Lower lobe of right lung (tissue), 2 donors: ENCODE results near the gene LBHD2. TPM values are rescaled to one million over a fixed set of nuclear protein-coding genes. Genes with fewer than 3 reads are reported as not detected.
"Not testable (repeated sequence)": the region's sequence is repeated elsewhere in the genome, so short reads cannot be mapped to it uniquely, and the experiment has no call there.

ENCODE experiments used
- ATAC-seq, 2 donors: fragments of 200-7000 bp; cut with Tn5 transposase; one replicate each; pipeline ENCODE4 v1.9.1; 2020 to 2022; ENCODE audit warnings: mild to moderate bottlenecking in 2 of 2, moderate library complexity in 2 of 2
- DNase-seq: peaks from one replicate; pipeline ENCODE4 v3.0.0-alpha.2; 2020
- H3K27ac ChIP-seq: fragments of 200-600 bp; one replicate; pipeline ENCODE4 v1.8.0; 2022
- H3K27me3 ChIP-seq: fragments of 200-600 bp; one replicate; pipeline ENCODE4 v1.8.0; 2022; ENCODE audit warnings: low read depth
- H3K36me3 ChIP-seq: fragments of 200-600 bp; one replicate; pipeline ENCODE4 v1.8.0; 2022; ENCODE audit warnings: mild to moderate bottlenecking
- H3K4me1 ChIP-seq: fragments of 200-600 bp; one replicate; pipeline ENCODE4 v1.8.0; 2022
- H3K4me3 ChIP-seq: fragments of 200-600 bp; one replicate; pipeline ENCODE4 v1.8.0; 2022; ENCODE audit warnings: mild to moderate bottlenecking
- H3K9me3 ChIP-seq: fragments of 200-600 bp; one replicate; pipeline ENCODE4 v1.8.0; 2022
- intact Hi-C: fragments of 100-400 bp; cut with DNase I; formaldehyde crosslinking; loops from one replicate; pipeline ENCODE4 v1.11.0; 2022
- total RNA-seq: library from RNA; stranded (reverse); fragmentation: NEBNext Ultra II Directional; extraction: Animal tissue kit (Norgen Biotek cat#: 25700); gene quantifications from one replicate; pipeline ENCODE4 v1.2.1, GENCODE V29; 2021
- TF ChIP-seq, protein P1 (sequence below): fragments of 200-600 bp; IDR thresholded peaks from one replicate; pipeline ENCODE4 v1.8.0; 2022; ENCODE audit warnings: antibody characterized with exemption, mild to moderate bottlenecking
- donor health status: DM: no; HTN: yes; CAD: no; lungs with severe emphysema.

Gene LBHD2
- total RNA-seq, 1 donor from 2014 or later: not detected

- peak in 1 of 2 donors; percentile 32 for ATAC-seq
- H3K27me3 ChIP-seq: no peaks in the 10 kb centered on the region
- intact Hi-C loops: no loop called here
- DNase-seq: no peak
- peak overlapping the region; percentile 46 for H3K27ac ChIP-seq
- H3K4me1 ChIP-seq: peaks cover 51% of the 10 kb centered on the region
- no peaks in the 10 kb centered on the region for H3K9me3 ChIP-seq
- TF ChIP-seq, protein P1, sequence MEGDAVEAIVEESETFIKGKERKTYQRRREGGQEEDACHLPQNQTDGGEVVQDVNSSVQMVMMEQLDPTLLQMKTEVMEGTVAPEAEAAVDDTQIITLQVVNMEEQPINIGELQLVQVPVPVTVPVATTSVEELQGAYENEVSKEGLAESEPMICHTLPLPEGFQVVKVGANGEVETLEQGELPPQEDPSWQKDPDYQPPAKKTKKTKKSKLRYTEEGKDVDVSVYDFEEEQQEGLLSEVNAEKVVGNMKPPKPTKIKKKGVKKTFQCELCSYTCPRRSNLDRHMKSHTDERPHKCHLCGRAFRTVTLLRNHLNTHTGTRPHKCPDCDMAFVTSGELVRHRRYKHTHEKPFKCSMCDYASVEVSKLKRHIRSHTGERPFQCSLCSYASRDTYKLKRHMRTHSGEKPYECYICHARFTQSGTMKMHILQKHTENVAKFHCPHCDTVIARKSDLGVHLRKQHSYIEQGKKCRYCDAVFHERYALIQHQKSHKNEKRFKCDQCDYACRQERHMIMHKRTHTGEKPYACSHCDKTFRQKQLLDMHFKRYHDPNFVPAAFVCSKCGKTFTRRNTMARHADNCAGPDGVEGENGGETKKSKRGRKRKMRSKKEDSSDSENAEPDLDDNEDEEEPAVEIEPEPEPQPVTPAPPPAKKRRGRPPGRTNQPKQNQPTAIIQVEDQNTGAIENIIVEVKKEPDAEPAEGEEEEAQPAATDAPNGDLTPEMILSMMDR: no peak
- H3K4me3 ChIP-seq: no peak overlapping the region
- no peaks in the 10 kb centered on the region for H3K36me3 ChIP-seq
Measured at GRCh38 chr14:103111232-103111868, 27.3 kb downstream of the LBHD2 start.

DNA sequence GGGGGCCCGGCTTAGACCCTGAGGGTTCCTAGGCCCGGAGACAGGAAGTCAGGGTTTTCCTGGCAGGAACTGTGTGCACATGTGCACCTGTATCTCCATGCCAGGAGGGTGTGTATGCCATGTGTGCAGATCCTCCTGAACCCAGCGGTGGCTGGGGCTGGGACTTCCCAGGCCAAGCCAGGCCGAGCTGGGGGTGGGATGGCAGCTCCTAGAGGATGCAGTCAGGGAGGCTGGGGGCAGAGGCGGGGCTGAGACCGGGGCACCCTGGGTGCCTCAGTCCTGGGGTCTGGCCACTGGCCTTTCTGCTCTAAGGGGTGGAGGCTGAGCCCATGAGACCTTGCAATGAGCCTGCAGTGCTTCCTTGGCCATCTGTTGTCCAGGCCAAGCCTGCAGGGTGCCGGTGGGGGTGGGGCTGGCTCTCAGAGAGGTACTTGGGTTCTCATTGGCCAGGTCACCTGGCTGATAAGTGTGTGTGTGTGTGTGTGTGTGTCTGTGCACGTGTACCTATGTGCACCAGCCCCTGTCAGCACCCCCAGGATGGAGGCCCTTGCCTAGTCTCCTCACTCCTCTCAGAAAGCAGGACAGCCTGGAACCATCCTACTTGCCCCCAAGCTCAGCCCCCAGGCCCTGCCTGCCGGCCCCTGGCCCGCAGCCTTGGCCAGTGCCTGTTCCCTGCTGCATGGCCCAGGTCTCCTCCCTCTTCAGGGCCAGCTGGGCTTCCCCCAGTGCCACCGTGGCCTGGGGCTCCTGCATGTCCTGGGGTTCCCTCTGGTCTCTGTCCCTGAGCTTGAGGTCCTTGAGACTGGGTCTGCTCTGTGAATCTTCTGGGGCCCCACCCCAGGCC lies 28.6 kb downstream of the LBHD2 start:
- intact Hi-C loops: no loop called here
- H3K4me1 ChIP-seq: peaks cover 53% of the 10 kb centered on the region
- H3K27me3 ChIP-seq: no peaks in the 10 kb centered on the region
- no peak overlapping the region for H3K27ac ChIP-seq
- no peak for ATAC-seq
- H3K4me3 ChIP-seq: no peak overlapping the region
- TF ChIP-seq, protein P1: no peak
- H3K9me3 ChIP-seq: no peaks in the 10 kb centered on the region
- DNase-seq: no peak
- H3K36me3 ChIP-seq: no peaks in the 10 kb centered on the region

DNA sequence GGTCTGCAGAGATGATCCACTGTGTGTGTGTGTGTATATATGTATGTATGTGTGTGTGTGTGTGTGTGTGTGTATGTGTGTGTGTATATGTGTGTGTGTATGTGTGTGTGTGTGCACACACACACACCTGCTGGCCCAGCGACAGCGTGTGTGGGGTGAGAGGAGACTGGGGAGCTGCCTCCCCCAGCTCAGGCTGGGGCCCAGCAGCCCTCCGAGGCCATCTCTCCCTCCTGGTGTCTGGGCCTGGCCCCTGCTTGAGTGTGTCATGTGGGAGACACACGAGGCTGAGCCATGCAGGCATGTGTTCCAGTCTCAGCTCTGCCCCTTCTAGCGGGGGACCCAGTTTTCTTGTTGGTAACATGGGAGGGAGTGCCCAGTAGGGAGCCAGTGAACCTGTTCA lies 29.3 kb downstream of the LBHD2 start:
- Histone ChIP-seq H3K9me3 (no peaks in the 10 kb centered on the region), H3K27ac (no peak overlapping the region), H3K27me3 (no peaks in the 10 kb centered on the region), H3K4me1 (peaks cover 58% of the 10 kb centered on the region), H3K36me3 (no peaks in the 10 kb centered on the region), H3K4me3 (no peak overlapping the region)
- ATAC-seq (no peak), DNase-seq (no peak)
- intact Hi-C loops: no loop called here
- TF ChIP-seq, protein P1: no peak

DNA sequence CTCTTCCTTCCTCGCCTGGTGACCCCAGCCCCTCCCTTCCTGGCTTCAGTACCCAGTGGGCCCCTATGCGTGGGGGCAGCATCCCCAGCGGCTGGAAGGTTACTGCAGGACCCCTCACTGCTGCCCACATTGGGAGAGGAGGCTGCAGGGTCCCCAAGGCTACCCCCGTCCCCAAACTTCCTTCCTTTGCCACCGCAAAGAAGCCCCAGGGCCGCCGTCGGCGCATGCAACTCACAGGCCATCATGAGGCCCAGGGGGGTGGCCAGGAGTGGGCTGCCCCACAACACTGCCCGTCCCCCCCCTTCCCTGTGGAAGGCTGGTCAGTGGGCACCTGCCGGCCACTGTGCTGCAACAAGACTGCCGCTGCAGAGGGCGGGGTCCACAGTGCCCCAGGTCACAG lies 29.8 kb downstream of the LBHD2 start:
- TF ChIP-seq, protein P1: no peak
- ATAC-seq (no peak), DNase-seq (no peak)
- H3K27ac ChIP-seq: no peak overlapping the region
- no peaks in the 10 kb centered on the region for H3K9me3 ChIP-seq
- no peaks in the 10 kb centered on the region for H3K27me3 ChIP-seq
- no peak overlapping the region for H3K4me3 ChIP-seq
- peaks cover 63% of the 10 kb centered on the region for H3K4me1 ChIP-seq
- intact Hi-C loops: no loop called here
- no peaks in the 10 kb centered on the region for H3K36me3 ChIP-seq

DNA sequence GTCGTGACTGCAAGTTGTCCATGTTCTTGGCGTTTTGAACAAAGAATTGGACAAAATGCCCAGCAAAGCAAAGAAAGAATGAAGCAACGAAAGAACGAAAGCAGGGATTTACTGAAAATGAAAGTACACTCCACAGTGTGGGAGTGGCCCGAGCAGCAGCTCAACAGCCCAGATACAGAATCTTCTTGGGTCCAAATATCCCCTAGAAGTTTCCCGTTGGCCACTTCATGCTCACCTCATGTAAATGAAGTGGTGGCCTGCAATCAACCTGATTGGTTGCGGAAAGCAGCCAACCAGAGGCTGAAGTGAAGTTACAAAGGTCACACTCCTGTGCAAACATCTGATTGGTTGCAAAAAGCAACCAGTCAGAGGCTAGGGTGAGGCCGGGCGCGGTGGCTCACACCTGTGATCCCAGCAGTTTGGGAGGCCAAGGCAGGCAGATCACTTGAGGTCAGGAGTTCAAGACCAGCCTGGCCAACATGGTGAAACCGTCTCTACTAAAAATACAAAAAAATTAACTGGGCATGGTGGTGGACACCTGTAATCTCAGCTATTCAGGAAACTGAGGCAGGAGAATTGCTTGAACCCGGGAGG lies 31.2 kb downstream of the LBHD2 start:
- intact Hi-C loops, H3K36me3 ChIP-seq, ATAC-seq, H3K27me3 ChIP-seq, DNase-seq, H3K9me3 ChIP-seq: not testable (repeated sequence)
- Histone ChIP-seq H3K27ac (peak overlapping the region; percentile 72), H3K4me1 (peaks cover 70% of the 10 kb centered on the region), H3K4me3 (peak overlapping the region; percentile 30)
